HG03196 (cell line): Measurements from ENCODE around the gene ARPP19.
"Not testable (repeated sequence)": the region's sequence is repeated elsewhere in the genome, so short reads cannot be mapped to it uniquely, and the experiment has no call there.

Experiments
- ATAC-seq: cut with Tn5 transposase; IDR thresholded peaks from one replicate; pipeline ENCODE4 v1.9.1; 2021; ENCODE audit not compliant: unreplicated experiment

The ARPP19 gene, protein sequence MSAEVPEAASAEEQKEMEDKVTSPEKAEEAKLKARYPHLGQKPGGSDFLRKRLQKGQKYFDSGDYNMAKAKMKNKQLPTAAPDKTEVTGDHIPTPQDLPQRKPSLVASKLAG

DNA sequence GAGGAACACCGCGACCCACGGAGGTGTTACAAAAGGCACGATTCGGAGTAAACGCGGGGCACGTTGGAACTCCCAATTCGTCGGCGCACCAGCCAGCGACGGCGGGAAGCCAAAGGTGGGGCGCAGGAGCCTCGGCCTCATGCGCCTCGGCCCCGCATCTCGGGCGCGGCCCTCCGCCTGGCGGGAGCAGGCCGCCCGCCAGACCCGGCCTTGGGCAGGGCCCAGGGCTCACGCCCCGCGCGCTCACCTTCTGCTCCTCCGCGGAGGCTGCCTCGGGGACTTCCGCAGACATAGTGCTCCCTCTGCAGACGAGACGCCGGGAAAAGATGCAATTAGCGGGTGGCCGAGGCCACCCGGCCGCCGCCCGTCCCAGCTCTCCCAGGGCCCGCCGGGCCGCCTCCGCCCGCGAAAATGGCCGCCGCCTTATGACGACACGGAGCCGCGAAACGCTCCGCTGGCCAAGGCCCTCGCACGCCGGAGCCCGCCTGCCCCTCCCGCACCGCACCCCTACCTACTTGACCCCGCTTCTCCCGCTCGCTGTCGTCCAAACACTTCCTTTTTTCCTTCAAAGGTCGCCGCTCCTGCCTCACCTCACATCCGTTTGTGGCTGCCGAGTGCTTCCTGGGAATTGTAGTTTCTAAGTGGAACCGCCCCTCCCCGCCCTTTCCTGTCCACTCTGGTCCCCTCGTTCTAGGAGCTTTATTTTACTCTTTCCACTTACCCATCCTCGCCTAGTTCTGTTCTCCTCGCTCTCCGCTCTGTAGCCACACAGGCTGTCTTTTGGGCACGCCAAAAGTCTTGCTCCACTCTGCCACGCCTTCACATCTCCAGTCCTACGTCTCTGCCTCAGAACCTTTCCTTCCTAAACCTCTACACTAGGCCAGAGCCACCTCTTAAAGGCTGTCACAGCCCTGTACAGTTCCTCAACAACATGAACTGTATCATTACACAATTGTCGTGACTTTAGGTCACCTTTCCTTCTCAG lies at the start of gene ARPP19:
TSS of gene ARPP19 (minus strand) at position 430 of the 985 bp plus-strand sequence. CDS start at position 292, 138 bp downstream.
- ATAC-seq, result peak; percentile 71

DNA sequence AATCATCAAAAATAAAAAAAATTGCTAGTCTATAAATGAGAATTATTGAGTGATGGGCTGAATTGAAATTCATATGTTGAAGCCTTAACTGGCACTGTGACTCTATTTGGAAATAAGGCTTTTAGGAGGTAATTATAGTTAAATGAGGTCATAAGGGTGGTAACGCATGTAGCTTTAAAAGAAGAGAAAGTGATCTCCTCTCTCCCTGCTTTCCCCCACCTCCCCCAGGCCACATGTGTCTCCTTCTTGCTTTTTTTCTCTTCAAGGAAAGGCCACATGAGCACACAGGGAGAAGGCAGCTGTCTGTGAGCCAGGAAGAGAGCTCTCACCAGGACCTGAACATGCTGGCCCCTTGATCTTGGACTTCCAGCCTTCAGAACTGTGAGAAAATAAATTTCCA lies 48.2 kb upstream of the ARPP19 start:
- ATAC-seq, result no peak

DNA sequence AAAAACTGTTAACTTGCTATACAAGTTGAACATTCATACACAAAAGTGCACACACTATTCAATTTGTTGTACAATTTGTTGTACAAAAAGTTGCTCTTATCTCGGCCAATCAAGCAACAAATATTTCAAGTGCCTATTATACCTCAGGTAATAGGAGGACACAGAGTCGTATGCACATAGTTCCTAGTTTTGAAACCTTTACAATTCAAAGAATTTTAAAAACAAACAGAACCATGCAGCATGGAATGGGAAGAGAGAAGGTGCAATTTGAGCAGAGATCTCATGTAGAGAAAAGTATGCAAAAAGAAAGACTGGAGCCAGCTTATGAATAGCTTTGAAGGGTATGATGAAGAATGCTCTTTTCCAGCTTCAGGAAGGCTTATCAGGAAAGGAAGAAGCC lies 46.5 kb upstream of the ARPP19 start:
- no peak for ATAC-seq

DNA sequence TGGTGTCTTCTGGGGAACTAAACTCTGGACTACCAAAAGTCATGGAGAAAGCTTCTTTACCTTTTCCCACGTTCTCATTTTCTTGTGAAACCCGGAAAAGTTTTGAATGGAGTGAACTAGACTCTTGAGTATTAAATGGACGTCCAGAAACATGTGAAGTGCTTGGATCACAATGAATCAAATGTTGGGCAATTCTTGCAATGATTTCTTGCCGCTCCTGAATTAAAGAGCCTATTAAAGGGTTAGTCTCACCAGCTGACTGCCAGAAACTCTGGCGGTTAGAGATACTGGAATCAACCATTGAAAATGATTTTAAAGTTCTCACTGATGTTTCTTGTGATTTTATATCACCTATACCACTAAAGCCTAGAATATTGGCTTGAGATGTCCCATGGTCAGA lies 40.8 kb upstream of the ARPP19 start:
- no peak for ATAC-seq

DNA sequence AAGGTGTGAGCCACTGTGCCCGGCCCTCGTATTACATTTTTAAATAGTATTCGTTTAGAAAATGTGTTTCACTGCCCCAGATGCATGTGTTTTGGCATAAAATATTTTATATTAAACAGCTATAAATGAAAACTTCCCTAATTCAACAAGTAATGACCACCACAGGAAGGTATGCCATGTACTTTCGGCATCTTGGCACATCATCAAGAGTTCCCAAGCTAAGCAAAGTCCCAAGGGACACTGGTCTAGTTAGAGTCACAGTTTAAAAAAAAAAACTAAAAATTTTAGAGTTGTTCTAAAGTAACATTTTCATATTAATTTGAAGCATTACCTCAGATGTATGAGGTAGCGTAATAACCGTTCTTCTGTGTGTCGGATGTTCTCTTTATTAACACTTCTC lies 15.6 kb upstream of the ARPP19 start:
- ATAC-seq, result no peak

DNA sequence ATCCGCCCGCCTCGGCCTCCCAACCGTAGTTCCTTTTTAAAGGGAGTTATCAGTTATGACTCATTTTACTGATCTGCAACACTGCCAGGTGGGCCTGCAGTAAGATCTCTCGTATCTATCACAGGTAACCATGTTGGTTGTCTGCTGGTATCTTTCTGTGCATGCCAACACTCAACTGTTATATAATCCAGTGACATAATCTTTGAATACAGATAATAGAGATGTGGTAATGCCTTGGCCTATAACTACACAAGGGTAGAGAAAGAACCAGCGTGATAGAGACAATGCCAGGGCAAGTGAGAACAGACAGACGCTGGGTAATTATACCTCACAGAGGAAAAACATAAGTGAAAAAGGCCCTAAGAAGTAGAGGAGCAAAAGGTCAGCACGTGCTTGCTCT lies 11.0 kb upstream of the ARPP19 start:
- ATAC-seq, result no peak

DNA sequence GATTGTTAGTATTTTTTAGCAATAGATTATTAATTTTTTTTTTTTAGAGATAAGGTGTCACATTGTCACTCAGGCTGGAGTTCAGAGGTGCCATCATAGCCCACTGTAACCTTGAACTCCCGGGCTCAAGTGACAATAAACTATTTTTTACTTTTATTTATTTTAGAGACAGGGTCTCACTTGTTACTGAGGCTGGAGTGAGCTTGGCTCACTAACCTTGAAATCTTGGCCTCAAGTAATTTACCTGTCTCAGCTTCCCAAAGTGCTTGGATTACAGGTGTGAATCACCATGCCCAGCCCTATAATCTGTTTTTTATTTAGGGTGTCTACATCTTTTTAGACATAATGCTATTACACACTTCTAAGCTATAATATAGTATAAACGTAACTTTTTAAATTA lies 7.9 kb upstream of the ARPP19 start:
- no peak for ATAC-seq

DNA sequence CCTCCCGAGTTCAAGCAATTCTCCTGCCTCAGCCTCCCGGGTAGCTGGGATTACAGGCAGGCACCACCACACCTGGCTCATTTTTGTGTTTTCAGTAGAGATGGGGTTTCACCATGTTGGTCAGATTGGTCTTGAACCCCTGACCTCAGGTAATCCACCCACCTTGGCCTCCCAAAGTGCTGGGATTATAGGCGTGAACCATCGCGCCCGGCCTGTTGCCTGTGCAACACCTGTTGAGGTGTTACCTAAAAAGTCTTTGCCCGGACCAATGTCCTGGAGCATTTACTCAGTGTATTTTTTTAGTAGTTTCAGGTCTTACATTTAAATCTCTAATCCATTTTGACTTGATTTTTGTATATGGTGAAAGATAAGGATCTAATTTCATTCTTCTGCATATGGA lies 6.7 kb upstream of the ARPP19 start:
- ATAC-seq, result not testable (repeated sequence)

DNA sequence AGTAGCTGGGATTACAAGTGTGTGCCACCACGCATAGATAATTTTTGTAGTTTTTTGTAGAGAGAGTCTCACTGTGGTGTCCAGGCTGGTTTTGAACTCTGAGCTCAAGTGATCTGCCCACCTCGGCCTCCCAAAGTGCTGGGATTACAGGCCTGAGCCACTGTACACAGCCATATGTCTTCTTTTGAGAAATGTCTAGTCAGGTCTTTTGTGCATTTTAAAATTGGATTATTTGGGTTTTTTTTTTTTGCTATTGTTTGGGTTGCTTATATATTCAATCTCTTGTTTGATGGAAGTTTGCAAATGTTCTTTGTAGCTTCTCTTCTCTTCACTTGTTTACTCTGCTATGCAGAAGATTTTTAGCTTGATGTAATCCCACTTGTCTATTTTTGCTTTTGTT lies 6.2 kb upstream of the ARPP19 start:
- no peak for ATAC-seq

DNA sequence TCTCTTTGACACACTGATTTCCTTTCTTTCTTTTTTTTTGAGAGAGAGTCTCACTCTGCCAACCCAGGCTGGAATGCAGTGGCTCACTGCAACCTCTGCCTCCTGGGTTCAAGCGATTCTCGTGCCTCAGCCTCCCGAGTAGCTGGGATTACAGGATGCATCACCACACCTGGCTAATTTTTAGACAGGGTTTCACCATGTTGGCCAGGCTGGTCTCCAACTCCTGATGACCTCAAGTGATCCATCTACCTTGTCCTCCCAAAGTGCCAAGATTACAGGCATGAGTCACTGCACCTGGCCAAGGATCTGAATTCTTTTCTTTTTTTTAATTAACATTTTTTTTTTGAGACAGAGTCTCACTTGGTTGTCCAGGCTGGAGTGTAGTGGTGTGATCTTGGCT lies 5.8 kb upstream of the ARPP19 start:
- ATAC-seq, result not testable (repeated sequence)

DNA sequence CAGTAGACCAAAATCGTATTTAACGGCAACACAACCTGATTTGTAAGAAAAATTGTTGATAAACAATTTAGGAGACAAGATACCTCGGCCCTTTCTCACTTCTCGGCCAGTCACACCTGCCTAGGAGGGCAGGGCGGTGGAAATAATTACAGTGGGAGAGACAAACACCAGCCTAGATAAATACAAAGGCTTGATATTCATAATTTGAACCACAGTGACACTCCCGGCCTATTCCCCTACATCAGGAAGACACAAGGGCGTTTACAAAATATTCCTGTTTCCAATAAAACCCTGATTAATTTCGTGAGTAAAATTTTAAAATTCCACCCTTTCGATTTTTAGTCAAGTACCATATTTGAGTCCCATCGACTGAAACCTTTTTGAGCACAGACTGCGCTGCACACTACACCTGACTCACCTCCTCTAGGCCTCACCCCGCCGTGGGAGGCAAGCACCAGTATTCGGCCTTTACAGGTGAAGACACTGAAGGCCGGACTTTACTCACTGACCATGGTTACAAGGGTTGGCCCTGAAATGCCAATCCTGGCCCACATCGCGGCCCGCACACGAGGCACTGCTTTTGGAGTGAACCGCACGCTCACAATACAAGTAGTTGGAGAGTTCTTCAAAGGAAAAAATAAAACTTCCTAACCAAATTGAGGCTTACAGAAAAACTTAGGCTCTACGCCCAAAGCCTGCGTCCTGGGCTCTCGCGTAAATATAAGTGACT lies 794 bp downstream of the ARPP19 start:
- no peak for ATAC-seq

DNA sequence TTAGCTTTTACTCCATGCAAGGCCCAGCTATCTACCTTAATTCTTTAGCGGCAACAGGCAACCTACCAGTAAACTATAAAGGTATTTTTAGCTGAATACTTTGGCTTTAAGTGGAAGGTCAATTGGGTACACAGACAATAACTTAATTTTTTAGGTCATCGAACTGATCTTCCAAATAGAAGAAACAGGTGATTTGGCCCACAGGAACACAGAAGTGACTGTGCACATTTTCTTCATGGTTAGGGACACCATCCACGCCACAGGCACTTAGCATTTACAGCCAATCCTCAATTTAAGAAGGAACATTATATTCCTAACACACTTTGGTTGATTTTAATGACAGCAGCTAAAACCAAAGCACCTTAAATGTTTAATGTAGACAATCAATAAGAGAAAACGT lies 1.9 kb downstream of the ARPP19 start:
- ATAC-seq, result no peak

DNA sequence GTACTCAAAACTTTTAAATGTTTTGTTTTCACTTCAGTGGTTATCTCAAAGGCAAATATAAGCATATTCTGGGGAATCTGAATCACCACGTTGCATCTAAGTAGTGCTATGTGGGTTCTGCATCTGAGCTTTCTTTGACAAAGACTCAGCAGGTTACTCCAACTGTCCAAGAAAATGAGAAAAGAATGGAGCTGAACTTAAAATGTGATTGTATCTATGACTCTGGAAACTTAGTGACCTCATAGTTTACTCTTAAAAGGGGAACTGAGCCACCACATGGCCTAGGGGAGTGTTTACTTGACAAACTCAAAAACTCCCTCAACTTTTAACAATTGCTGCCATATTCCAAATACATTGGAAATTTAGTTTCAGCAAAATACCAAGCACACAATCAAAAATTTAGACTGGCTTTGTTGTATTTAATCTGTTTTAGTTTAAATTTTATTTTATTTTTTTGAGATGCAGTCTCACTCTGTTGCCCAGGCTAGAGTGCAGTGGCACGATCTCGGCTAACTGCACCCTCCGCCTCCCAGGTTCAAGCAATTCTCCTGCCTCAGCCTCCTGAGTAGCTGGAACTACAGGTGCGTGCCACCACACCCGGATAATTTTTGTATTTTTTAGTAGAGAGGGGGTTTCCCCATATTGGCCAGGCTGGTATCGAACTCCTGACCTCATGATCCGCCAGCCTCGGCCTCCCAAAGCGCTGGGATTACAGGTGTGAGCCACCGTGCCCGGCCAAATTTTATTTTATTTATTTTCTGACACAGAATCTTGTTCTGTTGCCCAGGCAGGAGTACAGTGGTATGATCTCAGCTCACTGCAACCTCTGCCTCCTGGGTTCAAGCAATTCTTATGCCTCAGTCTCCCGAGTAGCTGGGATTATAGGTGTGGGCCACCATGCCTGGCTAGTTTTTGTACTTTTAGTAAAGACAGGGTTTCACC lies 3.1 kb downstream of the ARPP19 start:
- ATAC-seq, result not testable (repeated sequence)

DNA sequence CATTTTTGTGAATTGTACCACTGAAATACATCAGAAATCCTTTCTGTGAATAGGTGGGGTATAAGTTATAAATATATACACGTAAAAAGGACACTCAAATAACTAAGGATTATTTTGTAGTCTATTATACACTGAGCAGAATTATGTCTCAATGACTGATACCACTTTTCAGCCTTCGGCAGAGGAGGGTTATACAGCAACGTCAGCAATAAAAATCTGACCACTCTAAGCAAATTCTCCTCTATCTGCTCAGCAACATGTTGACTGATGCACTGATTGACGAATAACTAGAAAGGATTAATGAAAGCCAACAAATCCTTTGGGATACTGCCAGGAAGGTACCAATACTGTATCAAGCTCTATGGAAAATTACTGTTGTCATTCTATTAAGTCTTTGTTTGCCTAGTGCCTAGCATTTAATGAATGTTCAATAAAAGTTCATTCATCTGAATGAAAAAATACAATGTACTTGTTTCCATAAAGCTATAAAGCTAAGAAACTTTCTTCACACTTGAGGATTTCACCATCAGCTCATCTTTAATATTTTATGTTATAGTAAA lies 5.2 kb downstream of the ARPP19 start:
- no peak for ATAC-seq

DNA sequence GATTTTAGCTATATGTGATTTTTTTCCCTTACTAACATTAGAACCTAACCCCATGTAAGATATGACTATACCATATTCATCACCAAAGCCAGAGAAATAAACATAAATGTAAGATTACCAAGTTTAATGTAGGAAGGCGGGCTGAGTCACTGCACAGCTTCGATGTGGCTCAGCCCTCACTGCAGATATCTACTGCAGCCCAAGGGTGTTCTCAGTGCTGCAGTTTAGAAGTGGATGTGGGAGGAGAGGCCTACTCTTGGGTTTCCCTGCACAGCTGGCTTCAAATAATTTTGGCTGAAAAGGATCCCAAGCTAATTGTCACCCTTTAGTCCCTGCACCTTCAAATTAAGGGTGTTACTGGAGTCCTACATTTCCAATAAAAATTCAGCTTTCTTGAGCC lies 9.3 kb downstream of the ARPP19 start:
- ATAC-seq, result no peak

DNA sequence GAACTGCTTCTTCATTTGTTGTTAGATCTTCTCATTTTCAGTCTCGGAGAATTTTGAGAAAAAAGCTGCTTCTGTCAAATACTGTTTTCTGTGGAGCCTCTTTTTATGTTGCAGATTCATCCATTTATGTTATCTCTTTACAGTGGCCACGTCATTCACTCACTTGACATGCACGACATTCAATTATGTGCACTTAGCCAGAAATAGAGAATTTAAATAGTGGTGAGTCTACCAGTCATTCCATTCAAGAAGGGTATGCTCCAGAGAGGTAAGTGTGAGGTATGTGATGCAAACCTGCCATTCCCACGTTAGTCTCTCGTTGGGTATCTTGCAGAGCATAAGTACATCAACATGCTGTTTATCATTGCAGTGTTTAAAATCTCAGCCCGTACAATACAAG lies 9.8 kb downstream of the ARPP19 start:
- ATAC-seq, result no peak

DNA sequence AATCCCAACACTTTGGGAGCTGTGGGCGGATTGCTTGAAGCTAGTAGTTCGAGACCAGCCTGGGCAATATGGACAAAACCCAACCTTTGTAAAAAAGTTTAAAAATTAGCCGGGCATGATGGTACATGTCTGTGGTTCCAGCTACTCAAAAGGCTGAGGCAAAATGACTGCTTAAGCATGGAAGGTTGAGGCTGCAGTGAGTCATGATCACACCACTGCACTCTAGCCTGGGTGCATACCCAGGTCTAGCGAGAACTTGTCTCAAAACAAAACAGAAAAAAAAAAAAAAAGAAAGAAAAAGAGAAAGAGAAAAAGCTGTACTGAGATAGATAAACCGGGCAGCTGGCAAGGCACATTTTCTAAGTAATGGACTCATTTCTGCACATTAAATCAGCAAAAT lies 10.6 kb downstream of the ARPP19 start:
- ATAC-seq, result peak; percentile 74

DNA sequence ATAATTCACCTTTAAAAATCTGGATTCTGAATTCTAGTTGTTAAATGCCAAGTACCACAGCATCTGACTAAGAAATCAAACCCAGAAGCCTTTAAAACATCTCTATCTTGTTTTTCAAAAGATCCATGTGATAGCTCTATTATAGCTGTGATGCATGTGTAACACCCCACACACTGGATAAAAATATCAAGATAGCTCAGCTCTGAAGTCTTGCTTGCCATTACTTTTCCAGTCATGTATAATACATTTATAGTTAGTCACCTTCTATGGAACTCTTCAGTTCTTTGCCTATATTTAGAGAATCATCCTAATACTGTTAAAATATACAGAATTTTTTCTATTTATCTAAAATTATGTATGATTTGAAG lies 11.6 kb downstream of the ARPP19 start:
- ATAC-seq, result no peak

DNA sequence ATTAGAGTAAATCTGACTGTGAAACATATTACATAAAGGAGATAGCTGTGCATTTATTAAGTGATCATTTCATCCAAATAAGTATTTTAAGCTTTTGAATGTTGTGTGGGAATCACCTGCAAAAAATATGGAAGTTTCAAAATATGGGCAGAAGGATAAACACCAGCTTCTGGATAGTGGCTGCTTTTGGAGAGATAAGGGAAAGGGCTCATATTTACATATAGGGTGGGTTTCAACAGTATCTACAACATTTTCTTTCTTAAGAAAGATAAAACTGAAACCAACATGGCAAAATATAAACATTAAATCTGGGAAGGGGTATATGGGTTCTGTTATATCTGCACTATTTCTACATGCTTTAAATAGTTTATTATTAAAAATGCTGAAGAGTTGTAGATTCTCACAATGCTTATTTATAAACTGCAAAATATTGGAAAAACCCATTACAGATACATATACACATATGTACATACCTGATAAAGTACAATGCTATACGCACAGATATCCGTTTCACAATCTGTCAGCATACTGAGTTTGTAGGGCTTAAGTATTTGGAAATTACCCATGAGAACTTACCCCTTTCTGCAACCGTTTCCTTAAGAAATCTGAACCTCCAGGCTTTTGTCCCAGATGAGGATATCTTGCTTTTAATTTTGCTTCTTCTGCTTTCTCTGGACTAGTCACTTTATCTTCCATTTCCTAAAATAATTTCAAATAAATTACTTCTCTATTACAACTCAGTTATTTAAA lies 12.1 kb downstream of the ARPP19 start:
- ATAC-seq, result no peak

DNA sequence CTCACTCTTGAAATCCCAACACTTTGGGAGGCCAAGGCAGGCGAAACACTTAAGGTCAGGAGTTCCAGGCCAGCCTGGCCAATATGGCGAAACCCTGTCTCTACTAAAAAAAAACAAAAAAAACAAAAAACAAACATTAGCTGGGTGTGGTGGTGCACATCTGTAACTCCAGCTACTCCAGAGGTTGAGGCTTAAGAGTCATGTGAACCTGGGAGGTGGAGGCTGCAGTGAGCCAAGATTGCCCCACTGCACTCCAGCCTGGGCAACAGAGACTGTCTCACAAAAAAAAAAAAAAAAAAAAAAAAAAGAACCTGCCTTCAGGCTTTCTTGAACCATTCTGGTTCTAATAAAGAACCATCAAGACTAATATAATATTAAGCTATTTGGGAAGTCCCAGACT lies 16.5 kb downstream of the ARPP19 start:
- ATAC-seq, result no peak
